H9 (cell line): ENCODE results near the gene TCEA3. TPM values are rescaled to one million over a fixed set of nuclear protein-coding genes. Genes with fewer than 3 reads are reported as not detected.

Experiments
- DNase-seq: peaks from one replicate; pipeline ENCODE4 v3.0.0-alpha.2; 2017
- H2AFZ ChIP-seq: one replicate; pipeline ENCODE4 v1.6.1; 2013; ENCODE audit warnings: mild to moderate bottlenecking, low read length, control low read depth, moderate library complexity
- H2AK5ac ChIP-seq: 2 replicates; pipeline ENCODE4 v1.6.1; 2013; ENCODE audit warnings: low read length, control low read depth, mixed read lengths; ENCODE audit not compliant: insufficient read length
- H2BK120ac ChIP-seq: one replicate; pipeline ENCODE4 v1.6.1; 2013; ENCODE audit warnings: low read depth, mild to moderate bottlenecking, low read length, control low read depth, inconsistent platforms; ENCODE audit not compliant: poor library complexity, severe bottlenecking
- H2BK12ac ChIP-seq: 2 replicates; pipeline ENCODE4 v1.6.1; 2013; ENCODE audit warnings: low read length, control low read depth, mixed read lengths, low read depth; ENCODE audit not compliant: insufficient read length
- H2BK15ac ChIP-seq: 2 replicates; pipeline ENCODE4 v1.6.1; 2013; ENCODE audit warnings: low read depth, low read length, control low read depth
- H2BK20ac ChIP-seq: one replicate; pipeline ENCODE4 v1.6.1; 2013; ENCODE audit warnings: low read depth, mild to moderate bottlenecking, low read length, control low read depth, inconsistent platforms; ENCODE audit not compliant: poor library complexity, severe bottlenecking
- H2BK5ac ChIP-seq: 2 replicates; pipeline ENCODE4 v1.6.1; 2013; ENCODE audit warnings: low read length, control low read depth, mixed read lengths; ENCODE audit not compliant: insufficient read length
- H3K14ac ChIP-seq: 2 replicates; pipeline ENCODE4 v1.6.1; 2013; ENCODE audit warnings: low read length, control low read depth; ENCODE audit not compliant: insufficient read depth
- H3K18ac ChIP-seq: 2 replicates; pipeline ENCODE4 v1.6.1; 2013; ENCODE audit warnings: low read depth, mild to moderate bottlenecking, mixed read lengths, low read length, control low read depth; ENCODE audit not compliant: insufficient read length
- H3K23ac ChIP-seq: 2 replicates; pipeline ENCODE4 v1.6.1; 2013; ENCODE audit warnings: low read length, control low read depth, mixed read lengths, low read depth; ENCODE audit not compliant: insufficient read length
- H3K23me2 ChIP-seq: 2 replicates; pipeline ENCODE4 v1.6.1; 2013; ENCODE audit warnings: low read depth, mild to moderate bottlenecking, mixed read lengths, low read length, control low read depth; ENCODE audit not compliant: insufficient read length, poor library complexity, severe bottlenecking
- H3K27ac ChIP-seq: 2 replicates; pipeline ENCODE4 v1.5.1; 2013; ENCODE audit warnings: low read length, control low read depth, mixed read lengths, low read depth; ENCODE audit not compliant: insufficient read length
- H3K27me3 ChIP-seq: 2 replicates; pipeline ENCODE4 v1.6.1; 2013; ENCODE audit warnings: low read length, control low read depth, inconsistent platforms; ENCODE audit not compliant: insufficient read depth
- H3K4ac ChIP-seq: 2 replicates; pipeline ENCODE4 v1.6.1; 2013; ENCODE audit warnings: low read depth, mild to moderate bottlenecking, control low read depth, inconsistent platforms, low read length, moderate library complexity
- H3K4me1 ChIP-seq: 2 replicates; pipeline ENCODE4 v1.6.1; 2013; ENCODE audit warnings: low read length, control low read depth, inconsistent platforms; ENCODE audit not compliant: insufficient read depth
- H3K4me2 ChIP-seq: 2 replicates; pipeline ENCODE4 v1.6.1; 2013; ENCODE audit warnings: low read length, control low read depth, mixed read lengths; ENCODE audit not compliant: insufficient read length, insufficient read depth
- H3K56ac ChIP-seq: 2 replicates; pipeline ENCODE4 v1.6.1; 2013; ENCODE audit warnings: low read depth, mild to moderate bottlenecking, mixed read lengths, low read length, control low read depth; ENCODE audit not compliant: insufficient read length
- H3K79me1 ChIP-seq: 2 replicates; pipeline ENCODE4 v1.6.1; 2013; ENCODE audit warnings: low read depth, mild to moderate bottlenecking, moderate library complexity, low read length, control low read depth, inconsistent platforms; ENCODE audit not compliant: insufficient read depth, poor library complexity, severe bottlenecking
- H3K79me2 ChIP-seq: 2 replicates; pipeline ENCODE4 v1.6.1; 2013; ENCODE audit warnings: low read length, control low read depth, inconsistent platforms; ENCODE audit not compliant: insufficient read depth
- H3K9ac ChIP-seq: 2 replicates; pipeline ENCODE4 v1.6.1; 2013; ENCODE audit warnings: low read length, control low read depth, mixed read lengths; ENCODE audit not compliant: insufficient read length; ENCODE audit errors: extremely low read depth
- H3K9me3 ChIP-seq: one replicate; pipeline ENCODE4 v1.6.1; 2013; ENCODE audit warnings: low read depth, low read length, inconsistent platforms; ENCODE audit not compliant: control insufficient read depth
- H3T11ph ChIP-seq: one replicate; pipeline ENCODE4 v1.6.1; 2013; ENCODE audit warnings: mild to moderate bottlenecking, low read length, control low read depth, inconsistent platforms
- H4K20me1 ChIP-seq: one replicate; pipeline ENCODE4 v1.6.1; 2013; ENCODE audit not compliant: control insufficient read depth, insufficient read length, insufficient read depth
- H4K5ac ChIP-seq: 2 replicates; pipeline ENCODE4 v1.6.1; 2013; ENCODE audit warnings: low read depth, mild to moderate bottlenecking, mixed read lengths, low read length, control low read depth; ENCODE audit not compliant: insufficient read length
- H4K8ac ChIP-seq: replicated peaks from 2 replicates; pipeline ENCODE4 v1.6.1; 2013; ENCODE audit warnings: low read length, control low read depth, mixed read lengths, low read depth; ENCODE audit not compliant: insufficient read length
- H4K91ac ChIP-seq: 2 replicates; pipeline ENCODE4 v1.6.1; 2013; ENCODE audit warnings: low read depth, mild to moderate bottlenecking, moderate library complexity, mixed read lengths, low read length, control low read depth; ENCODE audit not compliant: insufficient read length
- H3K27ac Mint-ChIP-seq, 3 experiments: 2 replicates in 2 of 3; 3 replicates in 1 of 3; pipeline ENCODE4 v1.8.0; 2020 to 2021; ENCODE audit warnings: mixed read lengths in 3 of 3, mild to moderate bottlenecking in 1 of 3, moderate library complexity in 1 of 3
- H3K27me3 Mint-ChIP-seq: 2 replicates; pipeline ENCODE4 v1.8.0; 2021; ENCODE audit warnings: low read depth, mild to moderate bottlenecking, moderate library complexity, mixed read lengths
- H3K36me3 Mint-ChIP-seq, 3 experiments: 2 replicates in 2 of 3; 3 replicates in 1 of 3; pipeline ENCODE4 v1.8.0; 2020 to 2021; ENCODE audit warnings: low read depth in 3 of 3, mixed read lengths in 3 of 3; ENCODE audit not compliant: insufficient read depth in 1 of 3
- H3K4me1 Mint-ChIP-seq, 2 experiments: 2 replicates each; pipeline ENCODE4 v1.8.0; 2020; ENCODE audit warnings: mixed read lengths in 2 of 2
- H3K4me3 Mint-ChIP-seq, 2 experiments: 2 replicates in 1 of 2; 3 replicates in 1 of 2; pipeline ENCODE4 v1.8.0; 2020 to 2021; ENCODE audit warnings: mild to moderate bottlenecking in 2 of 2, mixed read lengths in 2 of 2, moderate library complexity in 1 of 2
- H3K9me3 Mint-ChIP-seq, 2 experiments: 2 replicates in 1 of 2; 3 replicates in 1 of 2; pipeline ENCODE4 v1.8.0; 2020; ENCODE audit warnings: mild to moderate bottlenecking in 2 of 2, mixed read lengths in 2 of 2, moderate library complexity in 1 of 2
- WGBS: extraction: QIAGEN DNeasy Blood & Tissue Kit; methylation state at CpG from one replicate; pipeline ENCODE4 v1.1.7; 2013; ENCODE audit warnings: missing lambda C conversion rate, low lambda C conversion rate, mixed read lengths; ENCODE audit not compliant: insufficient read length; ENCODE audit errors: extremely low coverage; 5-methylcytosine and 5-hydroxymethylcytosine counted together
- total RNA-seq: library from RNA; stranded (reverse); gene quantifications from 2 replicates; pipeline ENCODE4 v1.2.1, GENCODE V29; 2021
- TF ChIP-seq, protein P1 (sequence below): fragments of 200-600 bp; sonication (generic); conservative IDR thresholded peaks from 3 replicates; pipeline ENCODE4 v1.8.0; 2021; ENCODE audit warnings: antibody characterized with exemption, mild to moderate bottlenecking

The TCEA3 gene
- total RNA-seq, 1 experiment from 2014 or later = 0.37 TPM

DNA sequence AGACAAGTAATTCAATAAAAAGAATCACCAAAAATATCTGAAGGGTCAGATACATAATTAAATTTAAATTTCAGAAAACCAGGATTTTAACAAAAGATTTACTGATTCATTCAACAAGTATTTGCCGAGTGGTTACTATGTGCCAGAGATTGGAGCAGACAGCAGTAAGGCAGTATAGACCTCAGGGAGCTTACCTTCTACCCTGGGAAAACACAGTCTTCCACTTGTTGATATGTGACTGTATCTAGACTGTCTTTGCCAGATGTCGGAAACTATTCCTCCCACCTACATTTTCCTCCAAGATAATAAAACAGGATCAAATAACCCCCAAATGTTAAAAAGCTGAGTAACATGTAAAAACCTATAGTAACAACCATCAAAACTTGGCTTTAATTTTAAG, 86.7 kb downstream of the TCEA3 start:
- no peak overlapping the region for H3K27ac ChIP-seq
- H3K18ac ChIP-seq = no peak overlapping the region
- H4K20me1 ChIP-seq = no peaks in the 10 kb centered on the region
- no peak overlapping the region for H3K14ac ChIP-seq
- H3K23me2 ChIP-seq = peaks cover under 1% of the 10 kb centered on the region
- H3T11ph ChIP-seq = no peak overlapping the region
- peaks cover 37% of the 10 kb centered on the region; the same call in 1 of the 2 replicates for H3K79me2 ChIP-seq
- H3K36me3 Mint-ChIP-seq = peaks cover 38 to 57% (median 55%) of the 10 kb centered on the region in 3 experiments
- H3K23ac ChIP-seq = no peak overlapping the region
- no CpG with 5 or more reads among the region's 2 CpGs for WGBS
- no peak overlapping the region for H3K4ac ChIP-seq
- H3K9ac ChIP-seq = no peak overlapping the region
- H3K4me1 ChIP-seq = peaks cover 3% of the 10 kb centered on the region; the same call in 1 of the 2 replicates
- no peak overlapping the region for H2BK5ac ChIP-seq
- H2BK12ac ChIP-seq = no peak overlapping the region
- H3K27me3 Mint-ChIP-seq = no peaks in the 10 kb centered on the region; the same call in 1 of the 2 replicates
- no peak overlapping the region for H3K4me2 ChIP-seq
- no peak overlapping the region for H2AFZ ChIP-seq
- no peak for DNase-seq
- H3K27ac Mint-ChIP-seq = no peak overlapping the region
- TF ChIP-seq, protein P1, sequence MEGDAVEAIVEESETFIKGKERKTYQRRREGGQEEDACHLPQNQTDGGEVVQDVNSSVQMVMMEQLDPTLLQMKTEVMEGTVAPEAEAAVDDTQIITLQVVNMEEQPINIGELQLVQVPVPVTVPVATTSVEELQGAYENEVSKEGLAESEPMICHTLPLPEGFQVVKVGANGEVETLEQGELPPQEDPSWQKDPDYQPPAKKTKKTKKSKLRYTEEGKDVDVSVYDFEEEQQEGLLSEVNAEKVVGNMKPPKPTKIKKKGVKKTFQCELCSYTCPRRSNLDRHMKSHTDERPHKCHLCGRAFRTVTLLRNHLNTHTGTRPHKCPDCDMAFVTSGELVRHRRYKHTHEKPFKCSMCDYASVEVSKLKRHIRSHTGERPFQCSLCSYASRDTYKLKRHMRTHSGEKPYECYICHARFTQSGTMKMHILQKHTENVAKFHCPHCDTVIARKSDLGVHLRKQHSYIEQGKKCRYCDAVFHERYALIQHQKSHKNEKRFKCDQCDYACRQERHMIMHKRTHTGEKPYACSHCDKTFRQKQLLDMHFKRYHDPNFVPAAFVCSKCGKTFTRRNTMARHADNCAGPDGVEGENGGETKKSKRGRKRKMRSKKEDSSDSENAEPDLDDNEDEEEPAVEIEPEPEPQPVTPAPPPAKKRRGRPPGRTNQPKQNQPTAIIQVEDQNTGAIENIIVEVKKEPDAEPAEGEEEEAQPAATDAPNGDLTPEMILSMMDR = no peak
- no peak overlapping the region for H4K8ac ChIP-seq
- H4K91ac ChIP-seq = no peak overlapping the region
- H3K56ac ChIP-seq = no peak overlapping the region
- H3K4me1 Mint-ChIP-seq = peaks cover 32 to 33% of the 10 kb centered on the region in 2 experiments
- H4K5ac ChIP-seq = no peak overlapping the region
- no peak overlapping the region for H3K4me3 Mint-ChIP-seq
- H3K79me1 ChIP-seq = peaks cover 8% of the 10 kb centered on the region
- no peak overlapping the region for H2BK15ac ChIP-seq
- H2AK5ac ChIP-seq = no peak overlapping the region
- no peak overlapping the region for H2BK20ac ChIP-seq
- no peaks in the 10 kb centered on the region for H3K27me3 ChIP-seq
- no peaks in the 10 kb centered on the region for H3K9me3 Mint-ChIP-seq
- no peaks in the 10 kb centered on the region for H3K9me3 ChIP-seq
- H2BK120ac ChIP-seq = no peak overlapping the region
